Fibroblast of the aortic adventitia (primary cell): ENCODE results near the gene ARHGEF33. TPM values are rescaled to one million over a fixed set of nuclear protein-coding genes. Genes with fewer than 3 reads are reported as not detected.

Source experiments
- DNase-seq: peaks from one replicate; pipeline ENCODE4 v3.0.0-alpha.2; 2010; ENCODE audit warnings: low read depth
- H3K4me3 ChIP-seq: 2 replicates; pipeline ENCODE4 v1.5.1; 2011; ENCODE audit warnings: low read depth, mild to moderate bottlenecking, control low read depth, low read length, moderate library complexity
- CTCF ChIP-seq: IDR thresholded peaks from 2 replicates; pipeline ENCODE4 v1.5.1; 2011; ENCODE audit warnings: mild to moderate bottlenecking, low read length, control low read depth, inconsistent platforms; ENCODE audit not compliant: insufficient read depth
- total RNA-seq: library from RNA; depleted of rRNA; stranded (reverse); fragments of >200 nt; gene quantifications from 2 replicates; pipeline ENCODE4 v1.2.3, GENCODE V29; 2012; ENCODE audit warnings: low replicate concordance

ARHGEF33 gene
- total RNA-seq, 1 donor, result 0.54 TPM

- no peak for TF ChIP-seq CTCF
- no peak overlapping the region for H3K4me3 ChIP-seq
- no peak for DNase-seq
Measured at GRCh38 chr2:38940746-38941145, 51.1 kb downstream of the ARHGEF33 start.

- no peak for DNase-seq
- H3K4me3 ChIP-seq, result no peak overlapping the region
- no peak for TF ChIP-seq CTCF
Measured at GRCh38 chr2:38943784-38944183, 54.1 kb downstream of the ARHGEF33 start.

GRCh38 chr2:38945372-38945771, 55.7 kb downstream of the ARHGEF33 start:
- no peak overlapping the region for H3K4me3 ChIP-seq
- DNase-seq, result no peak
- no peak for TF ChIP-seq CTCF

- TF ChIP-seq CTCF, result no peak
- no peak for DNase-seq
- H3K4me3 ChIP-seq, result no peak overlapping the region
Measured at GRCh38 chr2:38945911-38946310, 56.2 kb downstream of the ARHGEF33 start.

GRCh38 chr2:38947241-38948239, 57.9 kb downstream of the ARHGEF33 start:
- DNase-seq, result peak; percentile 76
- TF ChIP-seq CTCF, result peak; percentile 71
- H3K4me3 ChIP-seq, result no peak overlapping the region

GRCh38 chr2:38948387-38948882, 58.8 kb downstream of the ARHGEF33 start:
- H3K4me3 ChIP-seq, result no peak overlapping the region
- no peak for TF ChIP-seq CTCF
- no peak for DNase-seq
